GM18499 (cell line): ENCODE results near the gene MED31.
"Not testable (repeated sequence)": the region's sequence is repeated elsewhere in the genome, so short reads cannot be mapped to it uniquely, and the experiment has no call there.

Experiments
- ATAC-seq: cut with Tn5 transposase; IDR thresholded peaks from one replicate; pipeline ENCODE4 v1.9.1; 2021; ENCODE audit warnings: moderate number of reproducible peaks; ENCODE audit not compliant: insufficient read depth, unreplicated experiment

MED31 gene

GRCh38 chr17:6677946-6678345 is 26.5 kb upstream of the MED31 start:
- no peak for ATAC-seq

- ATAC-seq = no peak
Measured at GRCh38 chr17:6677158-6677831, 25.9 kb upstream of the MED31 start.

DNA sequence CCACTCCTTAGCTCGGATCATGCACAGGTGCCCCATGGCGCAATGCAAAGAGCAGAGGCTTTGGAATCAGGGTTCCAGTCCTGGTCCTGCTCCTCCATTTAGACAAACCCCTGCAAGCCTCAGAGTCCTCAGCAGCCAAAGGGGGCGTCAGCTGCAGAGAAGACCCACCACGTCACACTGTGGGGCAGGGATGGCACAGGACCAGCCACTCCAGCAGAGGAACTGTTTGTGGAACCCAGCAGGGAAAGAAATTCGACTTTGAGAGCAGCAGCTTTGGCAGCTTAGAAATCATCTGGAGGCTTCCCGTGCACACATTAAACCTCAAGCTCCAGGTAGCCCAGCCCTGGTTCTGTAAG is 25.4 kb upstream of the MED31 start:
- no peak for ATAC-seq

GRCh38 chr17:6675201-6675825 is 23.9 kb upstream of the MED31 start:
- ATAC-seq = no peak

GRCh38 chr17:6674586-6674985 is 23.2 kb upstream of the MED31 start:
- ATAC-seq = no peak

- ATAC-seq = no peak
Measured at GRCh38 chr17:6671431-6671830, 20.0 kb upstream of the MED31 start.

- no peak for ATAC-seq
Measured at GRCh38 chr17:6670999-6671398, 19.6 kb upstream of the MED31 start.

DNA sequence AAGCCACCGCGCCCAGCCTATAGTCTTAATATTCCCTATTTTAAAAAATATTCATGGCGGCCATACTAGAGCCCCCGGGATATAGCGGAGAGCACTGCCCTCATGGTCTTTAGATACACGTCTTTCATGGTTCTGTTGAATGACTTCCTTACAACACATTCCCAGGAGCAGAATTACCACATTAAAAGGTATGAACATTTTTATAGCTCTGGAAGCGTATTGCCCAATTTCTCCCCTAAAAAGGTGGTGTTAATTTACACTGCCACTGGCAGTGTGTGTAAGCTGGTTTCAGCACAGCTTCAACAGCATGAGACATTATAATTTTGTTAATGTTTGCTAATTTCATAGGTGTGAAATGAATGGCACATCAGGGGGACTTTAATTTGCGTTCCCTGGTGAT is 19.2 kb upstream of the MED31 start:
- no peak for ATAC-seq

GRCh38 chr17:6669479-6670212 is 18.2 kb upstream of the MED31 start:
- no peak for ATAC-seq

- no peak for ATAC-seq
Measured at GRCh38 chr17:6668727-6669425, 17.5 kb upstream of the MED31 start.

GRCh38 chr17:6668219-6668618 is 16.8 kb upstream of the MED31 start:
- ATAC-seq = no peak

DNA sequence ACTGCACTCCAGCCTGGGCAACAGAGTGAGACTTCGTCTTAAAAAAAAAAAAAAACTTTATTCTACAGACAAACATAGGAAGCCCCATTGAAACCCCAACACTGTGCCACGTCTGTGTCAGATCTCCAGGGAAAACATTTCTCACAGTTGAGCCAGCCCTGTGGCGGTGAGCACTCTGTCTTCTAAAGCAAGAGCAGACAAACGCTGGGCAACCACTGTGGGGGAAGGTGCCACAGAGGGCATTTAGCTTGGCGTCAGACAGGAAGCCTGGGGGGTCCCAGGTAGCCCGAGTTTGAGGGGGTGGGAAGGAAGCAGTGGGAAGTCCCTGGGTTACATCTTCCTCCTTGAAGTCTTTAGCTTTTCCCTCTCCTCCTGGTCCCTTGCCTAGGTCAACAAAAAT is 16.1 kb upstream of the MED31 start:
- ATAC-seq = no peak

DNA sequence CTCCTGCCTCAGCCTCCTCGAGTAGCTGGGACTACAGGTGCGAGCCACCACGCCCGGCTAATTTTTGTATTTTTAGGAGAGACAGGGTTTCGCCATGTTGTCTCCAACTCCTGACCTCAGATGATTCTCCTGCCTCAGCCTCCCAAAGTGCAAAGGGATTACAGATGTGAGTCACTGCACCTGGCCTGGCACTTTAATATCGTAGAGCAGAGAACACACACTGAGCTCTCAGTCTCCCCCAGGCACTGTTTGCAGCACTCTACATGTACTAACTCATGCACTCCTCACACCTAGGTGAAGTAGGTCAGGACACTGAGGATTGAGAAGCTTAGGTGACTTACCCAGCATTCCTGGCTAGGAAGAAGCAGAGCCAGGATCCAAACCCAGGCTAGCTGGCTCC is 15.2 kb upstream of the MED31 start:
- no peak for ATAC-seq

DNA sequence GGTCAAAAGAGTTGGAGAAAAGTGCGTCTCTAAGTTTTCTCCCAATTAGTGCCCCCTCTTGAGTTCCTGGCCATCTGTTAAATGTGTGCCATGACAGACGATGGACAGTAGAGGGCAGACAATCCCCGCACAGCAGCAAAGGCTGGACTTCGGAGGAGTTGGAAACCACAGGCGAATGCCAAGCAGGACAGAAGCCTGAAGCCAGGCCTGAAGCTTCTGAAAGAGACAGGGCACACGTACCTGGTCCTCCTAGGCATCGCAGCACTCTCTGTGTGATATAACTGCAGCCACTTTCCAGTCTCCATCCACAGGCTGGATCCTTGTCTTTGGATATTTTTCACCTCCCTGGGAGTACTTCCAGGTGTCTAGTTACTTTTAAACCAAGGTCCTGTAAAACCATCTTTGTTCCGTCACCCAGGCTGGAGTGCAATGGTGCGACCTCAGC is 14.7 kb upstream of the MED31 start:
- no peak for ATAC-seq

DNA sequence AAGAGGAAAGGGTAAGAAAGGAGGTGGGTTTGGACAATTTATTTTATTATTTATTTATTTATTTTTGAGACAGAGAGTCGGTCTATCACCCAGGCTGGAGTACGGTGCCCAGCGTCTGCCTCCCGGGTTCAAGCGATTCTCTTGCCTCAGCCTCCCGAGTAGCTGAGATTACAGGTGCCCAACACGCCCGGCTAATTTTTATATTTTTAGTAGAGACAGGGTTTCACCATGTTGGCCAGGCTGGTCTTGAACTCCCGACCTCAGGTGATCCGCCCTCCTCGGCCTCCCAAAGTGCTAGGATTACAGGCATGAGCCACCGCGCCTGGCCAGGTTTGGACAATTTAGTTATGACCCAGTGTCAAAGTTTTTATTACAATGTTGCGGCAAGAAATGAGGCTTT is 11.8 kb upstream of the MED31 start:
- ATAC-seq = not testable (repeated sequence)

DNA sequence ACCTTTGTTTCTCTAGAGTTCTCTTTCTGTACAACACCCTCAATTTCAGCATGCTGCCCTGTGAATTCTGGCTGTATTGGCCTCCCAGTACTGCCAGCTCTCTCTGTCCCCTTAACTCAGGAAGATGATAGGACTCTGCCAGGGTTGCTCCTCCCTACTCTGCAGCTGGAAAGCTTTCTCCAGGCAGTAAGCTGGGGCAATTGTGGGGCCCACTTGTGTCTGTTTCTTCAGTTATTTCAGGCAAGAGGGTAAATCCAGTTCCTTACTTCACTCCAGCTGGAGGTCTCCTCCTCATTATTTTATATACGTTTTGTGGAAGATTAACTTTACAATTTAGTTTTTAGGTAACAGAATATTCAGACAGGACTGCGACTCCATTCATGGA is 10.1 kb upstream of the MED31 start:
- no peak for ATAC-seq

GRCh38 chr17:6660805-6661463 is 9.5 kb upstream of the MED31 start:
- no peak for ATAC-seq

DNA sequence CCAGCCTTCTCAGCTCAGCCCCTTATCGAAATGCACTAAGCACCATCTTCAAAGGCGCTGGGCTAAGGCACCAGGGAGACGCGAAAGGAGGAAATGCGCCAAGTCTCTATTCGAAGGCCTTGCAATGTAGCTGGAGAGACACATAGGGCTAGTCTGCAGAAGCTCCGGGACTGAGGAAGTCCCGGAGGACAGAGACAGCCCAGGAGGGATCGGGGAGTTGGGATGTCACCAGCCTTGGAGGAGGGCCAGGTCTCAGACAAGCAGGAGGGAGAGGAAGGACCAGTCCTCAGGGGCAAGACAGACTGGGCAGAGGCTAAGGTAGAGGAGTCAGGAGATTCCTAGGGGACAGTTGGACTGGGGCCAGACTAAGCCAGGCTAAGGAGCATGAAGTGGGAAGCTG is 8.7 kb upstream of the MED31 start:
- no peak for ATAC-seq

GRCh38 chr17:6658411-6658810 is 7.0 kb upstream of the MED31 start:
- ATAC-seq = not testable (repeated sequence)

GRCh38 chr17:6657633-6658287 is 6.4 kb upstream of the MED31 start:
- no peak for ATAC-seq
